A673 (cell line): Measurements from ENCODE around the gene NRG3. TPM values are rescaled to one million over a fixed set of nuclear protein-coding genes. Genes with fewer than 3 reads are reported as not detected.

ENCODE experiments used
- BruUV-seq: library from RNA; stranded (reverse); fragments of 400-500 nt; replicated peaks from 2 replicates; lab custom pipeline; 2021; lab: Mats Ljungman, UMichigan
- CTCF ChIA-PET: fragments of 300-600 bp; sonication (Branson Sonifier 250); formaldehyde crosslinking; loops from one replicate; lab custom pipeline; 2022; ENCODE audit warnings: antibody characterized with exemption; lab: Charles Lee
- POLR2A ChIA-PET: fragments of 300-600 bp; sonication (Branson Sonifier 250); formaldehyde crosslinking; loops from one replicate; lab custom pipeline; 2022; ENCODE audit warnings: antibody characterized with exemption; ENCODE audit not compliant: low non-redundant PET; lab: Charles Lee
- DNase-seq: peaks from one replicate; pipeline ENCODE4 v3.0.0-alpha.2; 2015; ENCODE audit warnings: low spot score
- H3K27ac ChIP-seq: fragments of 200-600 bp; sonication (generic); 2 replicates; pipeline ENCODE4 v1.5.1; 2016; ENCODE audit warnings: mixed run types, low read depth, mild to moderate bottlenecking, mixed read lengths, antibody characterized with exemption, low read length; ENCODE audit not compliant: poor library complexity, severe bottlenecking
- H3K27me3 ChIP-seq: fragments of 200-600 bp; sonication (generic); replicated peaks from 2 replicates; pipeline ENCODE4 v1.6.1; 2017; ENCODE audit warnings: mixed run types, low read depth, mild to moderate bottlenecking, mixed read lengths, antibody characterized with exemption, low read length; ENCODE audit not compliant: insufficient read depth, poor library complexity
- H3K36me3 ChIP-seq: fragments of 200-600 bp; sonication (generic); 2 replicates; pipeline ENCODE4 v1.6.1; 2016; ENCODE audit warnings: mixed run types, mild to moderate bottlenecking, mixed read lengths, antibody characterized with exemption, low read length; ENCODE audit not compliant: insufficient read depth, poor library complexity, severe bottlenecking
- H3K4me1 ChIP-seq: fragments of 200-600 bp; sonication (generic); 2 replicates; pipeline ENCODE4 v1.6.1; 2017; ENCODE audit warnings: mixed run types, mild to moderate bottlenecking, mixed read lengths, antibody characterized with exemption, low read length; ENCODE audit not compliant: insufficient read depth, poor library complexity, severe bottlenecking
- H3K4me3 ChIP-seq: fragments of 200-600 bp; sonication (generic); 2 replicates; pipeline ENCODE4 v1.5.1; 2016; ENCODE audit warnings: low read depth, mixed run types, mild to moderate bottlenecking, mixed read lengths, low read length; ENCODE audit not compliant: poor library complexity, severe bottlenecking
- H3K9me3 ChIP-seq: fragments of 200-600 bp; sonication (generic); 2 replicates; pipeline ENCODE4 v1.6.1; 2016; ENCODE audit warnings: mixed run types, low read depth, mild to moderate bottlenecking, mixed read lengths, antibody characterized with exemption, low read length; ENCODE audit not compliant: poor library complexity, severe bottlenecking
- CTCF ChIP-seq: fragments of 300-800, 200-600 bp; sonication (generic); conservative IDR thresholded peaks from 2 replicates; pipeline ENCODE4 v1.5.1; 2017; ENCODE audit warnings: low read depth, mild to moderate bottlenecking, antibody characterized with exemption, low read length, moderate library complexity, mixed read lengths
- EZH2 ChIP-seq: fragments of 200-600 bp; sonication (generic); IDR thresholded peaks from 2 replicates; pipeline ENCODE4 v1.6.1; 2017; ENCODE audit warnings: borderline replicate concordance, low read depth, mild to moderate bottlenecking, mixed read lengths, antibody characterized with exemption, low read length; ENCODE audit not compliant: poor library complexity, severe bottlenecking
- intact Hi-C: fragments of 100-400 bp; cut with micrococcal nuclease; formaldehyde crosslinking; loops from one replicate; pipeline ENCODE4 v1.10.0; 2022; ENCODE audit not compliant: unreplicated experiment
- total RNA-seq: library from RNA; stranded (reverse); gene quantifications from 2 replicates; pipeline ENCODE4 v1.2.3, GENCODE V29; 2021

NRG3 gene
- total RNA-seq, 1 experiment from 2014 or later: not detected

GRCh38 chr10:82353381-82353780 is 478.4 kb downstream of the NRG3 start:
- no peak overlapping the region for H3K27ac ChIP-seq
- H3K4me3 ChIP-seq: no peak overlapping the region
- DNase-seq: no peak
- intact Hi-C loops: no loop called here
- no peaks in the 10 kb centered on the region for H3K4me1 ChIP-seq
- H3K9me3 ChIP-seq: peaks cover 10% of the 10 kb centered on the region
- H3K36me3 ChIP-seq: no peaks in the 10 kb centered on the region
- POLR2A ChIA-PET: no interaction called here
- BruUV-seq: no TSS peak
- H3K27me3 ChIP-seq: no peaks in the 10 kb centered on the region
- CTCF ChIA-PET: no interaction called here
- TF ChIP-seq CTCF (no peak), EZH2 (no peak)

- H3K4me1 ChIP-seq: no peaks in the 10 kb centered on the region
- H3K4me3 ChIP-seq: no peak overlapping the region
- intact Hi-C loops: no loop called here
- BruUV-seq: no TSS peak
- H3K27me3 ChIP-seq: no peaks in the 10 kb centered on the region
- ChIA-PET CTCF (no interaction called here), POLR2A (no interaction called here)
- DNase-seq: no peak
- TF ChIP-seq CTCF (no peak), EZH2 (no peak)
- H3K27ac ChIP-seq: no peak overlapping the region
- no peaks in the 10 kb centered on the region for H3K36me3 ChIP-seq
- H3K9me3 ChIP-seq: peaks cover 5% of the 10 kb centered on the region
Measured at GRCh38 chr10:82358486-82359099, 483.6 kb downstream of the NRG3 start.

GRCh38 chr10:82361256-82361655 is 486.3 kb downstream of the NRG3 start:
- Histone ChIP-seq H3K36me3 (no peaks in the 10 kb centered on the region), H3K27me3 (no peaks in the 10 kb centered on the region), H3K27ac (no peak overlapping the region), H3K4me3 (no peak overlapping the region), H3K4me1 (no peaks in the 10 kb centered on the region), H3K9me3 (no peaks in the 10 kb centered on the region)
- DNase-seq: no peak
- POLR2A ChIA-PET: no interaction called here
- intact Hi-C loops: no loop called here
- BruUV-seq: no TSS peak
- CTCF ChIA-PET: no interaction called here
- TF ChIP-seq EZH2 (no peak), CTCF (no peak)
